ENCODE results near the gene NT5C1B.

The NT5C1B gene

DNA sequence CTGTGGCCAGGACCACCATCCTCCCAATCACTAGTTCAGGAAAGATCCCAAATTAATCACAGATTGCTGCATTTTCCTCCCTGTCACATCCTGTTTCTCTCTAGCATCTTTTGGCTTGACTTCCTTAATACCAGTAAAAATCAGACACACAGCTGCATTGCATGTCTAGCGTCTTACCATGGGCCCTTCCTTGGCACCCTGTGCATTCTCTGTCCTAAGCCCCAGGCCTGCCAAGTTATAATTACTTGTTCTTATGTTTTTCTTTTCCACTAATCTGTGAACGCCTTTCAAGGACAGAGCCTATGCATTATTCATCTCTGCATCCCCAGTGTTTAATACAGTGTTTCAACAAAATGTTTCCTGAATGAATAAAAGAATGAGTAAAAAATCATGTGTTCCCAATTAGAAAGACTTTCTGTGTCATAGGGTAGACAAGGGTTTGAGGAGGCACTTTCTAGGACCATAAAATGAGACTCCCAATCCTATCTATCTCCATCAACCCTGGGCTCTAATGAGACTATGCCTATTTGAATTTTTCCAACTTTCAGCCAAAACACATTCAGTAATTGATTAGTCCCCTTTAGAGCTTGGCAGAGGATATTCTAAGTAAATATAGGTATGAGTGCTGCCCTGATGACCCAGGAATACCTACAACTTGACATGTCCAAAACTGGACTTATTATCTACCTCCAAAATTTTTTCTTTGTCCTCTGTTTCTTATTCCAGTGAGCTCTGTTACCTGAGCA is 10.3 kb upstream of the NT5C1B start:
- DNase-seq: no peak

DNA sequence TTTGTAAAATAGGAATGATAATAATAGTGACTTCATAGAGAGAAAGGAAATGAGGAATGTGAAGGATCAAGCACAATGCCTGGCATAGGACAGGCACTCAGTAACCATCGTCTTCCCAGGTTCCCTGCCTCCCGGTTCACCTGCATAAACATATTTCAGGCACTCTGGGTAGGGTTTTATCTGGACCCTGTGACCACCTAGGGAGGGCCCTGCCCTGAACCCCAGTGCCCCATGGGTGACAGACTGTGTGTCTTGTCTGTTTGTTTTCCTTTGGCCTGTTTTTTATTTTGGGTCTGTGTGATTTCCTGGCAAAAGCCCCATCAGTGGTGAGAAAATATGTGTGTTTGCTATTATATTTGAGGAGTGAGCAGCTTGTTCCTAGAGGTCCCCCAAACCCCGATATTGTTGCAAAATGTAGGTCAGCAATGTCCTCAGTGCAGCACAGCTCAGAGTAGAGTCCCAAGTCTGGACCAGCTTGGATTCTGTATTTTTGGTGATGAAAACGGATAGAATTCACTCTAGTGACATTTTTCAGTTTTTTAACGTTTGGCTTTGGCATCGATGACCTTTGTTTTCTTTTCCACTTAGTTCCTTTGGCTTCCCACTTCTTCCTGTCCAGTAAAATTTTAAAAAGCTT is 9.6 kb upstream of the NT5C1B start:
- no peak for DNase-seq

DNA sequence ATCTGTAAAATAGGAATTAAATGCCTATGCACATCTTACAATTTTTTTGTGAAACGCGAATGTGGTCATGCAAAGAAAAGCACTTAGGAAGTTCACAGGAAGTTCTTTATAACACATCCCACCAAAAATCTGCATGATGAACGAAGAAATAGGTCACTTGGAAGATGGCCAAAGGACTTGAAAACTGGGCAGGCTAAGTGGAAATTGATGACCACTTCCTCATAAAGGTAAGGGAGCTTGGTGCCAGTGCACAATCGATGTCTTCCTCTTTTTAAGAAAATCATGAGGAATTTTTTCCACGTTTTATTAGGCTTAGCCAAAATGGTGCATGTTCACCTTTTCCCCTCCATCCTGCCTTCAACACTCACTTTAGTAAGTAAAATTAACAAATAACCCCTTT is 8.2 kb upstream of the NT5C1B start:
- no peak for DNase-seq

DNA sequence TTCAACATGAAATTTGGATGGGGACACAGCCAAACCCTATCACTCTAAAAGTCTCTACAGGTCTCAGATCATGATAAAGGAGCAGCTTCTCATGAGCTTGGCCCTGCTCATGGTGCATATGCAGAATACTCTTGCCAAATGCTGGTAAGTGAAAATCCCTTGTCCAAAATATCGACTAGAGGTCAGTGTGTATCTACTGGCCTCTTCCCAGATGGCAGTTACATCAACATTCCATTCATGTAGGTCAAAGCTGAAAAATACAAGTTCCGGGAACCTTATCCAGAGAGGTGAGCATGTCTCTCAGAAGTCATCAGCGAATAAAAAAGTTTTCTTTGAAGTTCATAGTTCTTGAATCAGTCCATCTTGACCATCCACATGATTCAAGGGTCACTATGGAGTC is 7.6 kb upstream of the NT5C1B start:
- no peak for DNase-seq

- no peak for DNase-seq
Measured at GRCh38 chr2:18593496-18593895, 4.1 kb upstream of the NT5C1B start.

GRCh38 chr2:18592372-18592771 is 3.0 kb upstream of the NT5C1B start:
- no peak for DNase-seq

DNA sequence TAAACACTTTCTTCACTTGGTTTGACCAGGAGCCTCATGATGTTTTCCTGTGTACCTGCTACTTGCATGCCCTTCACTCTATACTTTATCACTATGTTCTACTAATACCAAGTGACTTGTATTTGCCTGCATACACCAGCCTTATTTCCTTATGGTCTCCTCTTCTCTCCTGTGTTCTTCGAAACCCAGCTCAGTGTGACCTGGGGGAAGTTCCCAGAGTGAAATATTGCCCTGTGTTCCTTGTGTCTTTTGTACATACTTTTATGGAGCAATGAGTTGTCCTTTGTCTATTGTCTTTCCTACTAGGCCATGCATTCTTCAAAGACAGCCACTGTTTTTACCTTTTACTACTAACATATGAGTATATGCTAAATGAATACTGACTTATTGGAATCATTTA is 567 bp downstream of the NT5C1B start:
- no peak for DNase-seq

GRCh38 chr2:18588049-18588448 is 1.3 kb downstream of the NT5C1B start:
- no peak for DNase-seq

DNA sequence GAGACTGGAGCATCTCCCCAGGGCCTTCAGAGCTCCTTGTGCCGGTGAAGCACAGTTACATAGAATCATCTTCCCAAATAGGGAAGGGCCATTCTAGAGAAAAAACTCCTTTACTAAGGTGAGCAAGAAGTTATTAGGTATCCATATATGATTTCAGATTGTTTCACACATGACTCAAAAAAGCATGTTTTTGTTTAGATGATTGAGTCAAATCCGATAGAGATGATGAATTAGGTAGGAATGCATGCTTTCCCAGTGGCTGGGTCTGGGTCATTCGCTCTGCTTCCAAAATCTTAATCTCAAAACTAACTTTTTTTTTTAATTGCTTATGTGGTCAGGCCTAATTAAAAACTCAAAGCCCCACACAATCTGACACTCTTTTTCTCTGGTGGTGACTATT is 3.8 kb downstream of the NT5C1B start:
- no peak for DNase-seq

GRCh38 chr2:18584608-18584954 is 4.8 kb downstream of the NT5C1B start:
- no peak for DNase-seq

DNA sequence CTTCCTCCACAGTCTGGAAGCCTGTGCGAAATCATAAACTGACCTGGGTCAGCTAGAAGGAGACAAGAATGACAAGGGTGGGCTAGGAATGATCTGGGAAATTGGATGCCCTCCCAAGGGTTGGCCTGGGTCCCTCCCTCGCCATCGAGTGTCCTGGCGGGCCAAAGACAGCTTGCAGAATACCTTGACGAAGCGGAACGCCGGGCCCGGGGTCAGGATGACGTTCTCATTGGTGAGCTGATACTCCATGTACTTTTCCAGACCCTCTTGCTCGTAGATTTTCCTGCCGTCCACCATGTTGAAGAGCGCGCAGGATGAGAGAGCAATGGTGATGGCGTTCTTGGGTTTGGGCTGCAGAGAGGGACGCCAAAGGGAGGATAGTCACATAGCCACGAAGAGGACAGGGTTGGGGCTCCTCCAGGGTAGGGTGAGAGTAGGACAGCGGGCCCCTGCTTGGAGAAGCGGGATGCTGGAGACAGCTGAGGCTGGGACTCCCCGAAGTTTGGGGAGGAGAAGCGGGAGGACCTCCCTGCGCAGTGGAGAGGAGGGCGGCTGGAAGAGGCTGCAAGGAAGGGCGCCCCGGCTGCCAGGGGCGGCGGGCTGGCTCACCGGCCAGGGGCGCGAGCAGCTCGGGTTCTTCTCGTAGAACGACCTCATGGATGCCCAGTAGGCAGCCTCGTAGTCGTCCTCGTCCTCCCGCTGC is 5.3 kb downstream of the NT5C1B start:
- no peak for DNase-seq

GRCh38 chr2:18580606-18581005 is 8.8 kb downstream of the NT5C1B start:
- DNase-seq: no peak

DNA sequence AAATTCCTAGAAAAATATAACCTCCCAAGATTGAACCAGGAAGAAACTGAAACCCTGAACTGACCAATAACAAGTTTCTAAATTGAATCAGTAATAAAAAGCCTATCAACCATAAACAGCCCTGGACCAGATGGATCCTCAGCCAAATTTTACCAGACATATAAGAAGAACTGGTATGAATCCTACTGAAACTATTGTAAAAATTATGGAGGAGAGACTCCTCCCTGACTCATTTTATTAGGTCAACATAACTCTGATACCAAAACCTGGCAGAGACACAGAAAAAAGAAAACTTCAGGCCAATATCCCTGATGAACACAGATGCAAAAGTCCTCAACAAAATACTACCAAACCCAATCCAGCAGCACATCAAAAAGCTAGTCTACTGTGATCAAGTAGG is 11.3 kb downstream of the NT5C1B start:
- no peak for DNase-seq

- DNase-seq: no peak
Measured at GRCh38 chr2:18566145-18566769, 23.1 kb downstream of the NT5C1B start.

GRCh38 chr2:18560797-18561085 is 28.6 kb downstream of the NT5C1B start:
- no peak for DNase-seq

DNA sequence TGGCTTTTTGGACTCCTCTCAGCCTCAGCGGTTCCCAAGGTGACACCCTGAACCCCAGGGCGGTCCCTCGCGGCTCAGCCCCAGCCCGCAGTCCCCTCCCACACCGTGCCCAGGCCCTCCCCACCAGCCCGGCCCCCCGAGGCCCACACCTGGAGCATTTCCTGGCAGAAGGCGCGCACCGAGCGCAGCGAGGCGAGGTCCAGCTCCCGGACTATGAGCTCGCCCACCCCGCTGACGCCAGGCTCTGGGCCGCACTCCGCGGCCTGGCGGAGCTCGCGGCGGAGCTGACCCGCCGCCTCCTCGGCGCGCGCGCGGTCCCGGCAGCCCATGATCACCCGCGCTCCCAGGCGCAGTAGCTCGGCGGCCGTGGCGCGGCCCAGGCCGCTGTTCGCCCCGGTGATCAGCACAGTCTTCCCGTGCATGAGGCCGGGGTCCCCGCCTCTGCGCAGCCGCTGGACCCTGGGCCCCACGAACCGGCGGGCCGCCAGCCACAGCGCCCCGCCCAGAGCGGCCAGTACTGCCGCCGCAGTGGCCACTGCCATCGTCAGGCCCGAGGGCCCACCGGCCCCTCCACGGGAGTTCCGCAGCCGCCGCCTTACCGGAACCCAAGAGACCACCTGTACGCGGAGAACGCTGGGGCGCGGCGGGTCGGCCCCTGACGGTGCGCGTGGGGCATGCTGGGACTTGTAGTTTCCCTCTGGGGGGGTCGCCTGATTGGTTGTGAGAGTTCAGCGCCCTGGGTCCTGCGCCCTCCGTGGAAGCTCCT is 29.2 kb downstream of the NT5C1B start, which contains the start of gene RDH14:
Gene RDH14 (minus strand): TSS at position 623 of the 766 bp plus-strand sequence. CDS start 81 bp downstream, at position 542.
- DNase-seq: peak; percentile 88

DNA sequence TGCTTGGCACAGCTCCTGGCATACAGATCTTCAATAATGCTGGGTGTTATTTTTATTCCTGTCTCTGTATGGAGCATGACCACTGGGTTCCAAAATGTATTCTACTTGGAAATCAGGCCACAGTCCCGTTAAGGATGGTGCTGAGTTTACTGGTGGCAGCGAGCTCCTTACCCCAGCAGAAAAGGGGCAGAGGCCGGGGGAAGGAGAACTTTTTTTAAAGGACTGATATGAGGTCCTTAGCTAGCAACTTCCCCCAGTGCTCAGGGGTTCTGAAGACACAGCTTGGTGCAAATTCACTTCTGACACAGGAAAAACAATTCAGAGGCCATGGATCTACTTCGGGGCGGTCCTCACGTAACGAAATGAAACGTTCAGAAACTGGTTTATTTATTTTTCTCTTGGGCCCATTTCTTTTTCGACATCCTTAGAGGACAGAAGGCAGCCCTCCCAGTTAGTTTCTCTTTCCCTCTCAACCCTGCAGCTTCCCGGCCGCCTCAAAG is 29.8 kb downstream of the NT5C1B start:
- DNase-seq: no peak

GRCh38 chr2:18558458-18558857 is 30.9 kb downstream of the NT5C1B start:
- DNase-seq: no peak

GRCh38 chr2:18557121-18557520 is 32.2 kb downstream of the NT5C1B start:
- no peak for DNase-seq

DNA sequence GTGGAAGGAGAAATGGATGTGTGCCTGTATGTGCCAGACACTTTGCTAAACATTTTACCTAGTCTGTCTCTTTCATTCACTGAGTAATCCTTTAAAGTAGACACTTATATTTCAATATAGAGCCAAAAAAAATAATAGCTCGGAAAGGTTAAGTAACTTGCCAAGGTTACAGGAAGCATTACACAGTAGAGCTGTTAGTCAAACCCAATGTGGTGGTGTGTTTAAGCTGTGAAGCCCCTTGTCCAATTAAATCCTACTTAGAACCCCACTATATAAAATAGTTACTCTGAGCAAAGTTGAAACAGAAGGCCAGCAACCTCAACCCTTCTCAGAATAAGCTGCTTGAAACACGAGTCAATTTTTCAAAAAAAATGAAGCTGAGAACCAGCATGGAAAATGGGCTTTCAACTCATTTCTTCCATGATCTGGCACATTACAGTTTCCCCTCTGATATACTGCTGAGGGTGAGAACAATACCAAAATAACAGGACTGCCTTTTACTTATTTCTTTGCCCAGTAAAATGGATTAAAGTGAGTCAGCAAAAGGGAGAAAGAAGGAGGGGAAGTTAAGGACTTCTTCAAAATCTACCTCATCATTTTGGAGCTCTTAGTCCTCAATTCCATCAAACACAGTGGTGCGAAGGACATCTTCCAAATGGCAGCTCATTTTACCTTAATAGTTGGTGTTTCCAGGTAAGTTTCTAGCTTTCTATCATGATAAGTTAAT is 36.9 kb downstream of the NT5C1B start:
- DNase-seq: no peak

DNA sequence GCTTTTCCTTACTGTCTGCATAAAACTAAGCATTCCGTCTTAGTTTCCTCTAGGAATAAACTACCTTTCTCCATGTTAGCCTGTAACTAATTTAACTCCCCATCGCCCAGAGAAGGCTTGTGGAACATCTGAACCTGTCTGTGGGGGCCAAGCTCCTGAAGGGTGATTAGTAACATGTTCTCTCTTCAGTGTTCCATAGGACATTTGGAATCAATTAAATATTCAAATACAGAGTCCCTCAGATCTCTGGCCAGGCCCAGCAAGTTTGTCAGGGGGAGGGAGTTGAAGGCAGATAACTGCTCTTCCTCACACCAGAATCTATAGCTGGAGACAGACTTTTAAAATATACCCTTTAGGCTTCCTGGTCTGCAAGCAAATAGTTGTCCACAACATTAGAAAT is 37.7 kb downstream of the NT5C1B start:
- DNase-seq: no peak

- DNase-seq: no peak
Measured at GRCh38 chr2:18551169-18551568, 38.2 kb downstream of the NT5C1B start.
